OCI-LY1 (cell line): ENCODE measurements around the gene ALCAM.

Experiments
- H2AFZ ChIP-seq: fragments of 200-600 bp; sonication (generic), shearing (Covaris generic); 2 replicates; pipeline ENCODE4 v1.6.0; 2014; ENCODE audit warnings: antibody characterized with exemption, mild to moderate bottlenecking, low read length
- H3F3A ChIP-seq: fragments of 200-600 bp; sonication (generic), shearing (Covaris generic); 2 replicates; pipeline ENCODE4 v1.6.0; 2014; ENCODE audit warnings: mild to moderate bottlenecking, antibody characterized with exemption, low read length, moderate library complexity; ENCODE audit not compliant: insufficient read depth
- H3K27ac ChIP-seq: fragments of 200-600 bp; sonication (generic); 2 replicates; pipeline ENCODE4 v1.5.1; 2014; ENCODE audit warnings: low read length, mixed run types, mild to moderate bottlenecking, low read depth; ENCODE audit not compliant: poor library complexity, severe bottlenecking
- H3K27me3 ChIP-seq: fragments of 200-600 bp; sonication (generic); 2 replicates; pipeline ENCODE4 v1.6.0; 2014; ENCODE audit warnings: antibody characterized with exemption, mild to moderate bottlenecking, low read length, moderate library complexity; ENCODE audit not compliant: insufficient read depth
- H3K36me3 ChIP-seq: fragments of 200-600 bp; sonication (generic); 2 replicates; pipeline ENCODE4 v1.6.1; 2014; ENCODE audit warnings: mild to moderate bottlenecking, antibody characterized with exemption, low read length, moderate library complexity, mixed read lengths; ENCODE audit not compliant: insufficient read depth
- H3K4me1 ChIP-seq: fragments of 200-600 bp; sonication (generic); 2 replicates; pipeline ENCODE4 v1.5.1; 2014; ENCODE audit warnings: mild to moderate bottlenecking, low read length, moderate library complexity; ENCODE audit not compliant: insufficient read depth, severe bottlenecking
- H3K4me2 ChIP-seq: fragments of 200-600 bp; sonication (generic), shearing (Covaris generic); 2 replicates; pipeline ENCODE4 v1.6.1; 2014; ENCODE audit warnings: low read length
- H3K4me3 ChIP-seq: fragments of 200-600 bp; sonication (generic); 2 replicates; pipeline ENCODE4 v1.5.1; 2014; ENCODE audit warnings: low read length, low read depth, mild to moderate bottlenecking, mixed read lengths; ENCODE audit not compliant: poor library complexity, severe bottlenecking
- H3K79me2 ChIP-seq: fragments of 200-600 bp; shearing (Covaris generic); 2 replicates; pipeline ENCODE4 v1.6.1; 2016; ENCODE audit warnings: mixed run types, low read length, mixed read lengths; ENCODE audit not compliant: insufficient read depth
- H3K9ac ChIP-seq: fragments of 200-600 bp; sonication (generic), shearing (Covaris generic); 2 replicates; pipeline ENCODE4 v1.6.1; 2014; ENCODE audit warnings: mild to moderate bottlenecking, low read length, mixed read lengths
- H3K9me2 ChIP-seq: fragments of 200-600 bp; sonication (generic), shearing (Covaris generic); 2 replicates; pipeline ENCODE4 v1.6.1; 2014; ENCODE audit warnings: low read depth, mild to moderate bottlenecking, low read length, mixed read lengths
- H3K9me3 ChIP-seq: fragments of 200-600 bp; shearing (Covaris generic); 2 replicates; pipeline ENCODE4 v1.6.1; 2014; ENCODE audit warnings: low read length, mixed read lengths
- H4K20me1 ChIP-seq: fragments of 200-600 bp; sonication (generic), shearing (Covaris generic); 2 replicates; pipeline ENCODE4 v1.6.0; 2016; ENCODE audit warnings: mild to moderate bottlenecking, low read length; ENCODE audit not compliant: insufficient read depth
- EZH2 ChIP-seq: fragments of 200-600 bp; sonication (generic), shearing (Covaris generic); IDR thresholded peaks from 2 replicates; pipeline ENCODE4 v1.8.0; 2017; ENCODE audit warnings: borderline replicate concordance, mixed run types, mild to moderate bottlenecking, antibody characterized with exemption, low read length, moderate library complexity, mixed read lengths
- TF ChIP-seq, protein P1 (sequence below): fragments of 200-600 bp; sonication (generic), shearing (Covaris generic); IDR thresholded peaks from 2 replicates; pipeline ENCODE4 v1.5.1; 2017; ENCODE audit warnings: mild to moderate bottlenecking, antibody characterized with exemption, low read length, moderate library complexity, mixed read lengths

Gene ALCAM

DNA sequence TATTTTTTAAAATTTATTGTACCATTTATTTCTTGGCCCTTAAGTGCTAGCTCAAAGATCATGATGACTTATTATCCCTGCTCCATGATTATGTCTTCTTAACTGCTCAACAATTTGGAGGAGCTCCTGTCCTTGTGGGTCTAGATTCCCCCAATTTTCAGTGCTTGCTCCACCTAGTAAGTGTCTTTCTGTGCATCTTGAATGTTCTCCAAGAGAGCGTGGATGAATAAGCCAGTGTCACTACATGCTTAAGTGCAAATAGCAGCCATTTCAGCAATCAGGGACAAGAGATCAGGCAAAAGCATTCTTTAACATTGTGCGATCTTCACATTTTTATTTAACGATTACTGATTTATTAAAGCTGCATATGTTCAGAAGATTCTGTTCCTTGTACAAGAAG lies 99.4 kb downstream of the ALCAM start:
- Histone ChIP-seq H3K79me2 (peaks cover 29% of the 10 kb centered on the region; the same call in 1 of the 2 replicates), H3K9ac (no peak overlapping the region), H3K4me2 (no peak overlapping the region), H3F3A (no peaks in the 10 kb centered on the region), H3K9me2 (no peaks in the 10 kb centered on the region), H3K27me3 (no peaks in the 10 kb centered on the region), H3K9me3 (no peaks in the 10 kb centered on the region), H3K36me3 (no peaks in the 10 kb centered on the region), H3K27ac (no peak overlapping the region), H4K20me1 (no peaks in the 10 kb centered on the region), H3K4me3 (no peak overlapping the region), H2AFZ (no peak overlapping the region), H3K4me1 (no peaks in the 10 kb centered on the region)
- TF ChIP-seq EZH2: no peak
- TF ChIP-seq, protein P1, sequence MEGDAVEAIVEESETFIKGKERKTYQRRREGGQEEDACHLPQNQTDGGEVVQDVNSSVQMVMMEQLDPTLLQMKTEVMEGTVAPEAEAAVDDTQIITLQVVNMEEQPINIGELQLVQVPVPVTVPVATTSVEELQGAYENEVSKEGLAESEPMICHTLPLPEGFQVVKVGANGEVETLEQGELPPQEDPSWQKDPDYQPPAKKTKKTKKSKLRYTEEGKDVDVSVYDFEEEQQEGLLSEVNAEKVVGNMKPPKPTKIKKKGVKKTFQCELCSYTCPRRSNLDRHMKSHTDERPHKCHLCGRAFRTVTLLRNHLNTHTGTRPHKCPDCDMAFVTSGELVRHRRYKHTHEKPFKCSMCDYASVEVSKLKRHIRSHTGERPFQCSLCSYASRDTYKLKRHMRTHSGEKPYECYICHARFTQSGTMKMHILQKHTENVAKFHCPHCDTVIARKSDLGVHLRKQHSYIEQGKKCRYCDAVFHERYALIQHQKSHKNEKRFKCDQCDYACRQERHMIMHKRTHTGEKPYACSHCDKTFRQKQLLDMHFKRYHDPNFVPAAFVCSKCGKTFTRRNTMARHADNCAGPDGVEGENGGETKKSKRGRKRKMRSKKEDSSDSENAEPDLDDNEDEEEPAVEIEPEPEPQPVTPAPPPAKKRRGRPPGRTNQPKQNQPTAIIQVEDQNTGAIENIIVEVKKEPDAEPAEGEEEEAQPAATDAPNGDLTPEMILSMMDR: no peak

DNA sequence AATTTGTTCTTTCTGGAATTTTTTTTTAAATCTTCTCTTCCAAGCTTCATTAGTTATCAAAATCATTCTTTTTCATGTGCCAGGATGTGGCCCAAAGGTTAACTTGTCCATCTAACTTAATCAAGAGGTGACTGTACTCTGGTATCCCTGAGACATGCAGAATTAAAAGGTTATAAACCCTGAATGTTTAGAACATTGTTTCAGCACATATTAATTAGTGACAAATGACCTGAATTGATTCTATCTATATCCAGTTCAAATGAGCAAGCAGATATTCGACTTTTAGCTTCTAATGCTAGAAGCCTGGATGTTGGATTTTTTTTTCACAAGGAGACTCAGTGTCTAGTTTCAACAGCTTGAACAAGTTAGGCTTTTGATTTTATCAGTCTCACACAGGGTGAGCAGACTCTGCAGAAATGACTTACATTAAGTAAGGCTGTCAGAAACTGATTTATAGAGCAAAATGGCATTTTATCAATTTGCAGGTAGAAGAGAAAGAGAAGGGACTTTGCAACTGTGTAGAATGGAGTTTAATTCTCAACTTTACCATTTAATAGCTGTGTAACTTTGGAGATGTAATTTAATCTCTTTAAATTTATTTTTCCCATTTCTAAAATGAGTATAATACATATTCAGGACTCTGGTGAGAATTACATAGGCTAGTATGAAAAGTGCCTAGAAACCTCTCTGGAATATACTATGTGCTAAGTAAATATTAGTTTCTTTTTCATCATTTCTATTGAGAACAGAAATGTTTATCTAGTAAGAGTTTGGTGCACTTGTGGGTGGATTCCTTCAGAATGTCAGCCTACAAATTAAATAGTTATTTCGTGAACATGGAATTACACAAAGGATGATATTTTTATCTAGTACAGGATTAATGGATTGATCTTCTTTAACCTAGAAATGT lies 100.0 kb downstream of the ALCAM start:
- Histone ChIP-seq H3K27me3 (no peaks in the 10 kb centered on the region), H3K9ac (no peak overlapping the region), H3K4me3 (no peak overlapping the region), H3K36me3 (no peaks in the 10 kb centered on the region), H3K4me1 (no peaks in the 10 kb centered on the region), H3K4me2 (no peak overlapping the region), H3F3A (no peaks in the 10 kb centered on the region), H3K27ac (no peak overlapping the region), H3K9me2 (no peaks in the 10 kb centered on the region), H3K79me2 (peaks cover 29% of the 10 kb centered on the region; the same call in 1 of the 2 replicates), H3K9me3 (no peaks in the 10 kb centered on the region), H4K20me1 (no peaks in the 10 kb centered on the region), H2AFZ (no peak overlapping the region)
- TF ChIP-seq, protein P1: no peak
- TF ChIP-seq EZH2: no peak

DNA sequence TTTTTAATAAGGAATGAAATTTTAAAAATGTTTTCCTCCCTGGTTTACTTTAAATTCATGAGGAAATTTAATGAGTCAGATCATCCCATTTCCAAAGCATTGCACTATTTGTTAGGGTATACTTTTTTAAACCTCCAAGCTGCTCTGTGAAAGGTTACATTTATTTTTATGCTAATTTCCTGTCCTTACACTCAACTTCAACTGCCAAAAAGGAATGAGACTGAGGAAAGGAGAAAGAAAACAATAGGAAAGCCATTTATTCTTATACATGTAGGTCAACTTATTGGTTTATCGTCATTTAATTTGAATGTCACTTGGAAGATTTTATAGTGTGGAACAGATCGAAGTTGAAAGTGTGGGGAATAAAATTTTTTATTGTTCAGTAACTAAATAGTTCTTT lies 104.1 kb downstream of the ALCAM start:
- no peak overlapping the region for H3K27ac ChIP-seq
- no peaks in the 10 kb centered on the region for H4K20me1 ChIP-seq
- no peaks in the 10 kb centered on the region for H3K4me1 ChIP-seq

More for the DNA sequence above, 104.1 kb downstream of the ALCAM start:
- Histone ChIP-seq H3K9me3 (peaks cover 2% of the 10 kb centered on the region; the same call in 1 of the 2 replicates), H3K9me2 (no peaks in the 10 kb centered on the region), H3K36me3 (no peaks in the 10 kb centered on the region), H2AFZ (no peak overlapping the region), H3K79me2 (peaks cover 35% of the 10 kb centered on the region; the same call in 1 of the 2 replicates), H3K9ac (no peak overlapping the region), H3F3A (no peaks in the 10 kb centered on the region), H3K4me3 (no peak overlapping the region), H3K4me2 (no peak overlapping the region), H3K27me3 (no peaks in the 10 kb centered on the region)
- TF ChIP-seq, protein P1: no peak
